Measurements from ENCODE around the gene PLPPR3.

The PLPPR3 gene

DNA sequence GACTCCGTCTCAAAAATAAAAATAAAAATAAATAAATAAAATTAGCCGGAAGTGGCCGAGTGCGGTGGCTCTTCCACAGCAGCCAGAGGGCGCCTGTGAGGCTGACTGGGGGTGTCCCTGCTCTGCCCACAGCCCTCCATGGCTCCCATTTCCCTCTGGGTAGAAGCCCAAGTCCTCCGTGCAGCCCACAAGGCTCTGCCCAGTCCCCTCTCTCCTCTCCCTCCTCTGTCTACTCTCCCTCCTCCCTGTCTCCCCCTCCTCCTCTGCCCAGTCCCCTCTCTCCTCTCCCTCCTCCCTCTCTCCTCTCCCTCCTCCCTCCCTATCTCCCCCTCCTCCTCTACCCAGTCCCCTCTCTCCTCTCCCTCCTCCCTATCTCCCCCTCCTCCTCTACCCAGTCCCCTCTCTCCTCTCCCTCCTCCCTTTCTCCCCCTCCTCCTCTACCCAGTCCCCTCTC, 50.4 kb downstream of the PLPPR3 start:
- no peak for DNase-seq (ENCODE audit: extremely low read depth, insufficient read length)
- TF ChIP-seq, protein P1, sequence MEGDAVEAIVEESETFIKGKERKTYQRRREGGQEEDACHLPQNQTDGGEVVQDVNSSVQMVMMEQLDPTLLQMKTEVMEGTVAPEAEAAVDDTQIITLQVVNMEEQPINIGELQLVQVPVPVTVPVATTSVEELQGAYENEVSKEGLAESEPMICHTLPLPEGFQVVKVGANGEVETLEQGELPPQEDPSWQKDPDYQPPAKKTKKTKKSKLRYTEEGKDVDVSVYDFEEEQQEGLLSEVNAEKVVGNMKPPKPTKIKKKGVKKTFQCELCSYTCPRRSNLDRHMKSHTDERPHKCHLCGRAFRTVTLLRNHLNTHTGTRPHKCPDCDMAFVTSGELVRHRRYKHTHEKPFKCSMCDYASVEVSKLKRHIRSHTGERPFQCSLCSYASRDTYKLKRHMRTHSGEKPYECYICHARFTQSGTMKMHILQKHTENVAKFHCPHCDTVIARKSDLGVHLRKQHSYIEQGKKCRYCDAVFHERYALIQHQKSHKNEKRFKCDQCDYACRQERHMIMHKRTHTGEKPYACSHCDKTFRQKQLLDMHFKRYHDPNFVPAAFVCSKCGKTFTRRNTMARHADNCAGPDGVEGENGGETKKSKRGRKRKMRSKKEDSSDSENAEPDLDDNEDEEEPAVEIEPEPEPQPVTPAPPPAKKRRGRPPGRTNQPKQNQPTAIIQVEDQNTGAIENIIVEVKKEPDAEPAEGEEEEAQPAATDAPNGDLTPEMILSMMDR (IDR thresholded peaks at IDR 0.05; ENCODE audit: insufficient read depth, low read length, poor library complexity, severe bottlenecking), result peak; percentile 61
- no peaks in the 10 kb centered on the region for H3K36me3 ChIP-seq (ENCODE audit: control insufficient read depth, insufficient read depth, low read length)
- H3K27me3 ChIP-seq (replicated peaks; ENCODE audit: control insufficient read depth, insufficient read depth, low read length), result no peaks in the 10 kb centered on the region
- no peak overlapping the region for H3K4me3 ChIP-seq (replicated peaks; ENCODE audit: low read depth, low read length)

DNA sequence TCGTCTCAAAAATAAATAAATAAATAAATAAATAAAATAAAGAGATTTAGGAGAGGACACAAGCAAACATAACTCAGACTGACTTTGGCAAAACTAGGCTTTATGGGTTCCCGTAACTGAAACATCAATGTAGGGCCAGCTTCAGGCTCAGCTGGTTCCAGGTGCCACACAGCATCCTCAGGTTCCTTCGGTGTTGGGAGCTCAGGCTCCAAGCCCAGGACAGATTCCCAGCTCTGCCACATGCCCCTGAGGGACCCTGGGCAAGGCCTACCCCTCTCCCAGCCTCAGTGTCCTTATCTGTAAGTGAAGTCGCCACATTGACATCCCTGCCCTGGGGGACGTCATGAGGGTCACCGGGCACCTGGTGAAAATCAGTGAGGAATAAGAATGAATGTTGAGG, 52.1 kb downstream of the PLPPR3 start:
- TF ChIP-seq, protein P1 (IDR thresholded peaks at IDR 0.05; ENCODE audit: insufficient read depth, low read length, poor library complexity, severe bottlenecking), result no peak
- Histone ChIP-seq H3K36me3 (ENCODE audit: control insufficient read depth, insufficient read depth, low read length) (no peaks in the 10 kb centered on the region), H3K4me3 (replicated peaks; ENCODE audit: low read depth, low read length) (no peak overlapping the region), H3K27me3 (replicated peaks; ENCODE audit: control insufficient read depth, insufficient read depth, low read length) (no peaks in the 10 kb centered on the region)
- DNase-seq (ENCODE audit: extremely low read depth, insufficient read length), result no peak

- no peak overlapping the region for H3K4me3 ChIP-seq (replicated peaks; ENCODE audit: low read depth, low read length)
- TF ChIP-seq, protein P1 (IDR thresholded peaks at IDR 0.05; ENCODE audit: insufficient read depth, low read length, poor library complexity, severe bottlenecking), result no peak
- no peaks in the 10 kb centered on the region for H3K27me3 ChIP-seq (replicated peaks; ENCODE audit: control insufficient read depth, insufficient read depth, low read length)
- DNase-seq (ENCODE audit: extremely low read depth, insufficient read length), result no peak
- no peaks in the 10 kb centered on the region for H3K36me3 ChIP-seq (ENCODE audit: control insufficient read depth, insufficient read depth, low read length)
Measured at GRCh38 chr19:768424-768823, 53.3 kb downstream of the PLPPR3 start.

DNA sequence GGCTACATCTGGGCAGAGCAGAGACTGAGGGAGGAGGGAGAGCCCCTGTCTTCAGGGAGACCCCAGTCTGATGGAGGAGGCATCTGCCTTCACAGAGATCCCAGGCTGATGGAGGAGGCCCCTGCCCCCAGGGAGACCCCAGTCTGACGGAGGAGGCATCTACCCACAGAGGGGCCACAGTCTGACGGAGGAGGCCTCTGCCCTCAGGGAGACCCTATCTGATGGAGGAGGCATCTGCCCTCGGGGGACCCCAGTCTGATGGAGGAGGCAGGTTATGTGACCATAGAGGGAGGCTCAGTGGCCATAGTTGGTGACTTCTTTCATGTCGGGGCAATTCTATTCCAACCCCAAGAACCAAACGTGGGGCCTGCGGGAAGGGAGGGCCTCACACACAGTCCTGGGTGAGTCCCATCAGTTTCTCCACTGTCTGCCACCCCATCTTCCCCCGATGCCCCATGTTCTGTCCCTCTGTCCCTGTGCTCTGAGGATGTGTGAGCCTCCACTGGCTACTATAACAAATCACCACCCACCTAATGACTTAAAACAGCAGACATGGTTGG, 56.5 kb downstream of the PLPPR3 start:
- Histone ChIP-seq H3K36me3 (ENCODE audit: control insufficient read depth, insufficient read depth, low read length) (no peaks in the 10 kb centered on the region), H3K27me3 (replicated peaks; ENCODE audit: control insufficient read depth, insufficient read depth, low read length) (no peaks in the 10 kb centered on the region), H3K4me3 (replicated peaks; ENCODE audit: low read depth, low read length) (no peak overlapping the region)
- TF ChIP-seq, protein P1 (IDR thresholded peaks at IDR 0.05; ENCODE audit: insufficient read depth, low read length, poor library complexity, severe bottlenecking), result no peak
- no peak for DNase-seq (ENCODE audit: extremely low read depth, insufficient read length)

GRCh38 chr19:764301-764700, 57.5 kb downstream of the PLPPR3 start:
- no peaks in the 10 kb centered on the region for H3K36me3 ChIP-seq (ENCODE audit: control insufficient read depth, insufficient read depth, low read length)
- TF ChIP-seq, protein P1 (IDR thresholded peaks at IDR 0.05; ENCODE audit: insufficient read depth, low read length, poor library complexity, severe bottlenecking), result no peak
- H3K27me3 ChIP-seq (replicated peaks; ENCODE audit: control insufficient read depth, insufficient read depth, low read length), result no peaks in the 10 kb centered on the region
- no peak for DNase-seq (ENCODE audit: extremely low read depth, insufficient read length)
- no peak overlapping the region for H3K4me3 ChIP-seq (replicated peaks; ENCODE audit: low read depth, low read length)

- Histone ChIP-seq H3K27me3 (replicated peaks; ENCODE audit: control insufficient read depth, insufficient read depth, low read length) (no peaks in the 10 kb centered on the region), H3K36me3 (ENCODE audit: control insufficient read depth, insufficient read depth, low read length) (no peaks in the 10 kb centered on the region), H3K4me3 (replicated peaks; ENCODE audit: low read depth, low read length) (no peak overlapping the region)
- DNase-seq (ENCODE audit: extremely low read depth, insufficient read length), result no peak
- TF ChIP-seq, protein P1 (IDR thresholded peaks at IDR 0.05; ENCODE audit: insufficient read depth, low read length, poor library complexity, severe bottlenecking), result no peak
Measured at GRCh38 chr19:763869-764268, 57.9 kb downstream of the PLPPR3 start.

Measured in GM06990 (cell line).